ENCODE results near the gene ATP10A. TPM values are rescaled to one million over a fixed set of nuclear protein-coding genes. Genes with fewer than 3 reads are reported as not detected.

ATP10A gene
- polyA plus RNA-seq, 3 donors, result 0.71 to 3.9 (median 0.92) TPM

DNA sequence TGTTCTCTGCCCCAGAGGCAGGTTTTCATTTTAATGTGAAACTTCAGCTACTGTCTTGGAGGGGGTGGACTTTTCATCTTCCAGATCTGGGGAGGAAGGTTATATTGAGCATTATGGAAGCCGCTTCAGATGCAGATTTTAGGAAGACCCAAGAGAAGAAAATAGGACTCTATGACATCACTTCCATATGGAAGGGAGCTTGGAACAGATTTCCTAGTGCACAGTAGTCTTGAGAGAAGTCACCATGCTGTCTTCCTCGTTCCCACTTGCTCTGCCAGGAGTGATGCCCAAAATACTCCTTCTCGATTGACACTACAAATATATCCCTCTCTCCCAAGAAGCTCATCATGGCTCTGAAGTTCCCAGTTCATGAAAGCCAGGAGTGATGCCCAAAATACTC, 197.2 kb downstream of the ATP10A start:
- DNase-seq, result no peak
- intact Hi-C loops (cut with micrococcal nuclease), result no loop called here
- Histone ChIP-seq H3K9me3 (replicated peaks in 1 of 2; ENCODE audit: control insufficient read depth in 1 of 2, insufficient read depth in 1 of 2, low read length in 2 of 2) (no peaks in the 10 kb centered on the region), H2AFZ (ENCODE audit: insufficient read depth, low read depth, low read length, poor library complexity, severe bottlenecking) (no peak overlapping the region), H3K27me3 (ENCODE audit: control insufficient read depth in 2 of 2, insufficient read depth in 2 of 2, low read length in 2 of 2) (peaks cover 11 to 22% of the 10 kb centered on the region in 2 donors), H3K4me2 (replicated peaks; ENCODE audit: extremely low read depth, low read length, poor library complexity, severe bottlenecking) (no peak overlapping the region), H3K36me3 (replicated peaks in 1 of 2; ENCODE audit: control insufficient read depth in 1 of 2, insufficient read depth in 2 of 2, low read length in 2 of 2) (no peaks in the 10 kb centered on the region), H3K4me3 (replicated peaks in 1 of 3; ENCODE audit: low read depth in 2 of 3, low read length in 3 of 3) (no peak overlapping the region), H3K4me1 (ENCODE audit: control insufficient read depth in 1 of 2, insufficient read depth in 2 of 2, low read length in 2 of 2) (no peaks in the 10 kb centered on the region), H4K20me1 (ENCODE audit: insufficient read depth, low read length) (no peaks in the 10 kb centered on the region), H3K27ac (ENCODE audit: low read depth in 1 of 2, low read length in 2 of 2) (no peak overlapping the region), H3K79me2 (ENCODE audit: insufficient read depth, low read length) (no peaks in the 10 kb centered on the region), H3K9ac (ENCODE audit: insufficient read depth, low read length, poor library complexity, severe bottlenecking) (no peak overlapping the region)
- Mint-ChIP-seq H3K36me3 (no peaks in the 10 kb centered on the region), H3K4me1 (no peaks in the 10 kb centered on the region), H3K27me3 (ENCODE audit: low read depth in 3 of 3) (peaks cover 14 to 26% (median 17%) of the 10 kb centered on the region in 3 donors), H3K9me3 (peaks cover 0 to 2% (median 0%) of the 10 kb centered on the region in 7 donors), H3K4me3 (no peak overlapping the region), H3K27ac (no peak overlapping the region)
- TF ChIP-seq, protein P1, sequence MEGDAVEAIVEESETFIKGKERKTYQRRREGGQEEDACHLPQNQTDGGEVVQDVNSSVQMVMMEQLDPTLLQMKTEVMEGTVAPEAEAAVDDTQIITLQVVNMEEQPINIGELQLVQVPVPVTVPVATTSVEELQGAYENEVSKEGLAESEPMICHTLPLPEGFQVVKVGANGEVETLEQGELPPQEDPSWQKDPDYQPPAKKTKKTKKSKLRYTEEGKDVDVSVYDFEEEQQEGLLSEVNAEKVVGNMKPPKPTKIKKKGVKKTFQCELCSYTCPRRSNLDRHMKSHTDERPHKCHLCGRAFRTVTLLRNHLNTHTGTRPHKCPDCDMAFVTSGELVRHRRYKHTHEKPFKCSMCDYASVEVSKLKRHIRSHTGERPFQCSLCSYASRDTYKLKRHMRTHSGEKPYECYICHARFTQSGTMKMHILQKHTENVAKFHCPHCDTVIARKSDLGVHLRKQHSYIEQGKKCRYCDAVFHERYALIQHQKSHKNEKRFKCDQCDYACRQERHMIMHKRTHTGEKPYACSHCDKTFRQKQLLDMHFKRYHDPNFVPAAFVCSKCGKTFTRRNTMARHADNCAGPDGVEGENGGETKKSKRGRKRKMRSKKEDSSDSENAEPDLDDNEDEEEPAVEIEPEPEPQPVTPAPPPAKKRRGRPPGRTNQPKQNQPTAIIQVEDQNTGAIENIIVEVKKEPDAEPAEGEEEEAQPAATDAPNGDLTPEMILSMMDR (IDR thresholded peaks at IDR 0.05), result no peak
- WGBS (ENCODE audit: insufficient coverage), result 100% methylated on average over 1 of the region's 3 CpGs

DNA sequence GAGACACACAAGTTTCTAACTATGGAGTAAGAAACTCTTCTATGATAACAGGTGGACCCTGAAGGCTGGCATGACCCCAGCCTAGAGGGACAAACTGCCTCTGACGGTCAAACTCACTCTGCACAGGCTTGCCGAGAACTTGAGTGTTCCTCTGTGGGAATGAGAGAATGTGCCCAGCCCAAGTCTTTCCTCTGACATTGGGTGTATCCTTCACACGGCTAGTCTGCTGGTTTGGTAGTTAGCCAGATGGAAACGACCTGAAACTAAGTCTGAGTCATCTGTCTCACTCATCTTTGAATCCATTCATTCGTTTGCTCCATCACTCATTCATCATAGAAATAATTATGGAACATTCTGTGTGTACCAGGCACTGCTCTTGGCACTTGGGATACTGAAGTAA, 198.4 kb downstream of the ATP10A start:
- Mint-ChIP-seq H3K27me3 (ENCODE audit: low read depth in 3 of 3) (peaks cover 3 to 15% (median 6%) of the 10 kb centered on the region in 3 donors), H3K4me1 (no peaks in the 10 kb centered on the region), H3K27ac (no peak overlapping the region), H3K9me3 (peaks cover 0 to 2% (median 0%) of the 10 kb centered on the region in 7 donors), H3K36me3 (no peaks in the 10 kb centered on the region), H3K4me3 (no peak overlapping the region)
- no peak overlapping the region for H3K4me2 ChIP-seq (replicated peaks; ENCODE audit: extremely low read depth, low read length, poor library complexity, severe bottlenecking)
- 79% methylated on average over 5 of the region's 5 CpGs for WGBS (ENCODE audit: insufficient coverage)
- H3K9ac ChIP-seq (ENCODE audit: insufficient read depth, low read length, poor library complexity, severe bottlenecking), result no peak overlapping the region
- no peaks in the 10 kb centered on the region for H3K9me3 ChIP-seq (replicated peaks in 1 of 2; ENCODE audit: control insufficient read depth in 1 of 2, insufficient read depth in 1 of 2, low read length in 2 of 2)
- no peak for DNase-seq
- H3K27me3 ChIP-seq (ENCODE audit: control insufficient read depth in 2 of 2, insufficient read depth in 2 of 2, low read length in 2 of 2), result peaks cover under 1 to 11% of the 10 kb centered on the region in 2 donors
- intact Hi-C loops (cut with micrococcal nuclease), result no loop called here
- H3K36me3 ChIP-seq (replicated peaks in 1 of 2; ENCODE audit: control insufficient read depth in 1 of 2, insufficient read depth in 2 of 2, low read length in 2 of 2), result no peaks in the 10 kb centered on the region
- TF ChIP-seq, protein P1 (IDR thresholded peaks at IDR 0.05), result no peak
- no peaks in the 10 kb centered on the region for H3K79me2 ChIP-seq (ENCODE audit: insufficient read depth, low read length)
- no peak overlapping the region for H3K4me3 ChIP-seq (replicated peaks in 1 of 3; ENCODE audit: low read depth in 2 of 3, low read length in 3 of 3)
- H3K4me1 ChIP-seq (ENCODE audit: control insufficient read depth in 1 of 2, insufficient read depth in 2 of 2, low read length in 2 of 2), result no peaks in the 10 kb centered on the region
- no peak overlapping the region for H2AFZ ChIP-seq (ENCODE audit: insufficient read depth, low read depth, low read length, poor library complexity, severe bottlenecking)
- H3K27ac ChIP-seq (ENCODE audit: low read depth in 1 of 2, low read length in 2 of 2), result no peak overlapping the region
- no peaks in the 10 kb centered on the region for H4K20me1 ChIP-seq (ENCODE audit: insufficient read depth, low read length)

All from CD14-positive monocyte (primary cell).